ENCODE measurements around the gene LRBA. TPM values are rescaled to one million over a fixed set of nuclear protein-coding genes. Genes with fewer than 3 reads are reported as not detected.

The LRBA gene
- total and polyA plus RNA-seq, 9 donors, result 9.7 to 49.2 (median 30.4) TPM

- H3K4me3 ChIP-seq, result no peak overlapping the region
- 90 to 94% (median 93%) methylated on average over 6 of the region's 6 CpGs for WGBS, 3 donors
- no peak for DNase-seq
- TF ChIP-seq POLR2A (IDR thresholded peaks at IDR 0.05), result no peak
- no peak for TF ChIP-seq CTCF (IDR thresholded peaks at IDR 0.05)
- no peak for TF ChIP-seq EP300 (IDR thresholded peaks at IDR 0.05)
- intact Hi-C loops (cut with DNase I), result no loop called here
- no peaks in the 10 kb centered on the region for H3K9me3 ChIP-seq
- H3K27ac ChIP-seq, result no peak overlapping the region
- no peaks in the 10 kb centered on the region for H3K4me1 ChIP-seq (ENCODE audit: insufficient read depth)
- no peaks in the 10 kb centered on the region for H3K27me3 ChIP-seq
- H3K36me3 ChIP-seq, result no peaks in the 10 kb centered on the region
Measured at GRCh38 chr4:150501009-150501727, 513.9 kb downstream of the LRBA start.

GRCh38 chr4:150497612-150498011 is 517.5 kb downstream of the LRBA start:
- intact Hi-C loops (cut with DNase I), result no loop called here
- Histone ChIP-seq H3K27me3 (no peaks in the 10 kb centered on the region), H3K9me3 (no peaks in the 10 kb centered on the region), H3K27ac (no peak overlapping the region), H3K36me3 (no peaks in the 10 kb centered on the region), H3K4me1 (ENCODE audit: insufficient read depth) (no peaks in the 10 kb centered on the region), H3K4me3 (no peak overlapping the region)
- TF ChIP-seq POLR2A (IDR thresholded peaks at IDR 0.05) (no peak), CTCF (IDR thresholded peaks at IDR 0.05) (no peak), EP300 (IDR thresholded peaks at IDR 0.05) (no peak)
- no peak for DNase-seq
- 94 to 97% (median 95%) methylated on average over 3 of the region's 3 CpGs for WGBS, 3 donors

GRCh38 chr4:150495550-150495949 is 519.5 kb downstream of the LRBA start:
- Histone ChIP-seq H3K27ac (no peak overlapping the region), H3K4me3 (no peak overlapping the region), H3K9me3 (no peaks in the 10 kb centered on the region), H3K4me1 (ENCODE audit: insufficient read depth) (no peaks in the 10 kb centered on the region), H3K36me3 (no peaks in the 10 kb centered on the region), H3K27me3 (no peaks in the 10 kb centered on the region)
- intact Hi-C loops (cut with DNase I), result no loop called here
- TF ChIP-seq CTCF (IDR thresholded peaks at IDR 0.05), result no peak
- TF ChIP-seq EP300 (IDR thresholded peaks at IDR 0.05), result no peak
- TF ChIP-seq POLR2A (IDR thresholded peaks at IDR 0.05), result no peak
- no peak for DNase-seq

- DNase-seq, result no peak
Measured at GRCh38 chr4:150493851-150494250, 521.2 kb downstream of the LRBA start.

More at GRCh38 chr4:150493851-150494250, 521.2 kb downstream of the LRBA start:
- Histone ChIP-seq H3K9me3 (no peaks in the 10 kb centered on the region), H3K36me3 (no peaks in the 10 kb centered on the region), H3K4me1 (ENCODE audit: insufficient read depth) (no peaks in the 10 kb centered on the region), H3K27ac (no peak overlapping the region), H3K27me3 (no peaks in the 10 kb centered on the region), H3K4me3 (no peak overlapping the region)
- no peak for TF ChIP-seq EP300 (IDR thresholded peaks at IDR 0.05)
- TF ChIP-seq POLR2A (IDR thresholded peaks at IDR 0.05), result no peak
- TF ChIP-seq CTCF (IDR thresholded peaks at IDR 0.05), result no peak
- intact Hi-C loops (cut with DNase I), result no loop called here
- WGBS, 3 donors, result 88 to 99% (median 98%) methylated on average over 2 of the region's 2 CpGs

Data from ovary (tissue), 9 donors.